Astrocyte (in vitro differentiated cells and primary cell): ENCODE results near the gene PCDHGA1. TPM values are rescaled to one million over a fixed set of nuclear protein-coding genes. Genes with fewer than 3 reads are reported as not detected.
"Not testable (repeated sequence)": the region's sequence is repeated elsewhere in the genome, so short reads cannot be mapped to it uniquely, and the experiment has no call there.

Source experiments
- DNase-seq: peaks from one replicate; pipeline ENCODE4 v3.0.0-alpha.2; 2010; ENCODE audit warnings: low read depth
- FAIRE-seq: peaks from 2 replicates; lab custom pipeline; 2011; peaks lifted over from hg19 to GRCh38; lab: Jason Lieb, UNC
- H2AFZ ChIP-seq: 2 replicates; pipeline ENCODE4 v1.6.0; 2012; ENCODE audit warnings: low read depth, low read length, inconsistent platforms
- H3K27ac ChIP-seq: 2 replicates; pipeline ENCODE4 v1.5.1; 2011; ENCODE audit warnings: low read depth, low read length, inconsistent platforms
- H3K27me3 ChIP-seq: 2 replicates; pipeline ENCODE4 v1.6.0; 2011; ENCODE audit warnings: low read length, inconsistent platforms; ENCODE audit not compliant: insufficient read depth
- H3K36me3 ChIP-seq: 2 replicates; pipeline ENCODE4 v1.5.1; 2011; ENCODE audit warnings: low read length, inconsistent platforms; ENCODE audit not compliant: insufficient read depth
- H3K4me1 ChIP-seq: 2 replicates; pipeline ENCODE4 v1.5.1; 2011; ENCODE audit warnings: low read length, inconsistent platforms; ENCODE audit not compliant: insufficient read depth
- H3K4me2 ChIP-seq: 2 replicates; pipeline ENCODE4 v1.6.0; 2012; ENCODE audit warnings: low read length, inconsistent platforms
- H3K4me3 ChIP-seq: 2 replicates; pipeline ENCODE4 v1.5.1; 2011; ENCODE audit warnings: low read depth, mild to moderate bottlenecking, low read length, inconsistent platforms; ENCODE audit not compliant: insufficient read depth
- H3K79me2 ChIP-seq: 2 replicates; pipeline ENCODE4 v1.6.0; 2012; ENCODE audit warnings: mild to moderate bottlenecking, low read length, inconsistent platforms; ENCODE audit not compliant: insufficient read depth
- H3K9ac ChIP-seq: 2 replicates; pipeline ENCODE4 v1.6.0; 2012; ENCODE audit warnings: mild to moderate bottlenecking, low read length, inconsistent platforms
- H3K9me3 ChIP-seq: 2 replicates; pipeline ENCODE4 v1.5.1; 2012; ENCODE audit warnings: low read depth, mild to moderate bottlenecking, low read length, inconsistent platforms; ENCODE audit not compliant: insufficient read depth
- H4K20me1 ChIP-seq: 2 replicates; pipeline ENCODE4 v1.6.0; 2012; ENCODE audit warnings: low read length, inconsistent platforms; ENCODE audit not compliant: insufficient read depth
- H3K27ac Mint-ChIP-seq: one replicate; pipeline ENCODE4 v1.8.0; 2021; ENCODE audit warnings: mild to moderate bottlenecking, mixed read lengths; ENCODE audit not compliant: unreplicated experiment
- H3K27me3 Mint-ChIP-seq: one replicate; pipeline ENCODE4 v1.8.0; 2021; ENCODE audit warnings: low read depth, mixed read lengths; ENCODE audit not compliant: unreplicated experiment
- H3K36me3 Mint-ChIP-seq: one replicate; pipeline ENCODE4 v1.8.0; 2021; ENCODE audit warnings: low read depth, mixed read lengths; ENCODE audit not compliant: unreplicated experiment
- H3K4me1 Mint-ChIP-seq: one replicate; pipeline ENCODE4 v1.8.0; 2021; ENCODE audit warnings: low read depth, mixed read lengths; ENCODE audit not compliant: unreplicated experiment
- H3K4me3 Mint-ChIP-seq: one replicate; pipeline ENCODE4 v1.8.0; 2021; ENCODE audit warnings: mild to moderate bottlenecking, moderate library complexity, mixed read lengths; ENCODE audit not compliant: unreplicated experiment
- H3K9me3 Mint-ChIP-seq: one replicate; pipeline ENCODE4 v1.8.0; 2021; ENCODE audit warnings: mild to moderate bottlenecking, mixed read lengths; ENCODE audit not compliant: unreplicated experiment
- EZH2 ChIP-seq: IDR thresholded peaks from 2 replicates; pipeline ENCODE4 v1.6.1; 2012; ENCODE audit warnings: mild to moderate bottlenecking, low read length, inconsistent platforms; ENCODE audit not compliant: insufficient read depth
- total RNA-seq: library from RNA; stranded (reverse); gene quantifications from 2 replicates; pipeline ENCODE4 v1.2.1, GENCODE V29; 2021
- TF ChIP-seq, protein P1 (sequence below): IDR thresholded peaks from 2 replicates; pipeline ENCODE4 v1.5.1; 2011; ENCODE audit warnings: low read depth, mild to moderate bottlenecking, inconsistent platforms, low read length, moderate library complexity; ENCODE audit not compliant: insufficient read depth

The PCDHGA1 gene
- total RNA-seq, 1 donor from 2014 or later = 0.27 TPM

DNA sequence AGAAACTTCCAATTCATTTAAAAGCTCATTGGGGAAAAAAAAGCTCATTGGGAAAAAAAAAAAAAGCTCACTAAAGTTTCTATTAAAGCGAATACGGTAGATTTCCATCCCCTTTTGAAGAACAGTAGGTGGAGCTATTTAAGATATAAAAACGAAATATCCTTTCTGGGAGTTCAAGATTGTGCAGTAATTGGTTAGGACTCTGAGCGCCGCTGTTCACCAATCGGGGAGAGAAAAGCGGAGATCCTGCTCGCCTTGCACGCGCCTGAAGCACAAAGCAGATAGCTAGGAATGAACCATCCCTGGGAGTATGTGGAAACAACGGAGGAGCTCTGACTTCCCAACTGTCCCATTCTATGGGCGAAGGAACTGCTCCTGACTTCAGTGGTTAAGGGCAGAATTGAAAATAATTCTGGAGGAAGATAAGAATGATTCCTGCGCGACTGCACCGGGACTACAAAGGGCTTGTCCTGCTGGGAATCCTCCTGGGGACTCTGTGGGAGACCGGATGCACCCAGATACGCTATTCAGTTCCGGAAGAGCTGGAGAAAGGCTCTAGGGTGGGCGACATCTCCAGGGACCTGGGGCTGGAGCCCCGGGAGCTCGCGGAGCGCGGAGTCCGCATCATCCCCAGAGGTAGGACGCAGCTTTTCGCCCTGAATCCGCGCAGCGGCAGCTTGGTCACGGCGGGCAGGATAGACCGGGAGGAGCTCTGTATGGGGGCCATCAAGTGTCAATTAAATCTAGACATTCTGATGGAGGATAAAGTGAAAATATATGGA is 100.2 kb downstream of the PCDHGA1 start, which contains the start of gene PCDHGA12:
Gene PCDHGA12, plus strand, starts transcription at position 176 of the 782 bp plus-strand sequence. Its CDS starts 253 bp downstream, at position 429.
- H3K9ac ChIP-seq = peak within 1 kb of the TSS; percentile 56
- H4K20me1 ChIP-seq = no peaks in the 10 kb centered on the region
- H3K27ac ChIP-seq = peak within 1 kb of the TSS; percentile 28
- H2AFZ ChIP-seq = peak within 1 kb of the TSS; percentile 23
- H3K9me3 ChIP-seq = peaks cover 45% of the 10 kb centered on the region
- H3K36me3 Mint-ChIP-seq = peaks cover 60% of the 10 kb centered on the region
- H3K4me3 ChIP-seq = peak within 1 kb of the TSS; percentile 49
- no peaks in the 10 kb centered on the region for H3K4me1 ChIP-seq
- H3K36me3 ChIP-seq = no peaks in the 10 kb centered on the region
- no peaks in the 10 kb centered on the region for H3K4me1 Mint-ChIP-seq
- H3K27me3 Mint-ChIP-seq = no peaks in the 10 kb centered on the region
- DNase-seq (peak; percentile 77), FAIRE-seq (no peak)
- TF ChIP-seq, protein P1, sequence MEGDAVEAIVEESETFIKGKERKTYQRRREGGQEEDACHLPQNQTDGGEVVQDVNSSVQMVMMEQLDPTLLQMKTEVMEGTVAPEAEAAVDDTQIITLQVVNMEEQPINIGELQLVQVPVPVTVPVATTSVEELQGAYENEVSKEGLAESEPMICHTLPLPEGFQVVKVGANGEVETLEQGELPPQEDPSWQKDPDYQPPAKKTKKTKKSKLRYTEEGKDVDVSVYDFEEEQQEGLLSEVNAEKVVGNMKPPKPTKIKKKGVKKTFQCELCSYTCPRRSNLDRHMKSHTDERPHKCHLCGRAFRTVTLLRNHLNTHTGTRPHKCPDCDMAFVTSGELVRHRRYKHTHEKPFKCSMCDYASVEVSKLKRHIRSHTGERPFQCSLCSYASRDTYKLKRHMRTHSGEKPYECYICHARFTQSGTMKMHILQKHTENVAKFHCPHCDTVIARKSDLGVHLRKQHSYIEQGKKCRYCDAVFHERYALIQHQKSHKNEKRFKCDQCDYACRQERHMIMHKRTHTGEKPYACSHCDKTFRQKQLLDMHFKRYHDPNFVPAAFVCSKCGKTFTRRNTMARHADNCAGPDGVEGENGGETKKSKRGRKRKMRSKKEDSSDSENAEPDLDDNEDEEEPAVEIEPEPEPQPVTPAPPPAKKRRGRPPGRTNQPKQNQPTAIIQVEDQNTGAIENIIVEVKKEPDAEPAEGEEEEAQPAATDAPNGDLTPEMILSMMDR = peak; percentile 58
- TF ChIP-seq EZH2 = no peak
- H3K4me2 ChIP-seq = peak within 1 kb of the TSS; percentile 70
- H3K4me3 Mint-ChIP-seq = no peak within 1 kb of the TSS
- no peaks in the 10 kb centered on the region for H3K27me3 ChIP-seq
- H3K79me2 ChIP-seq = peaks cover 4% of the 10 kb centered on the region
- H3K27ac Mint-ChIP-seq = no peak within 1 kb of the TSS
- H3K9me3 Mint-ChIP-seq = peaks cover 35% of the 10 kb centered on the region

DNA sequence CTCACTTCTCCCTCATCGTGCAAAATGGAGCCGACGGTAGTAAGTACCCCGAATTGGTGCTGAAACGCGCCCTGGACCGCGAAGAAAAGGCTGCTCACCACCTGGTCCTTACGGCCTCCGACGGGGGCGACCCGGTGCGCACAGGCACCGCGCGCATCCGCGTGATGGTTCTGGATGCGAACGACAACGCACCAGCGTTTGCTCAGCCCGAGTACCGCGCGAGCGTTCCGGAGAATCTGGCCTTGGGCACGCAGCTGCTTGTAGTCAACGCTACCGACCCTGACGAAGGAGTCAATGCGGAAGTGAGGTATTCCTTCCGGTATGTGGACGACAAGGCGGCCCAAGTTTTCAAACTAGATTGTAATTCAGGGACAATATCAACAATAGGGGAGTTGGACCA is 101.0 kb downstream of the PCDHGA1 start:
- Mint-ChIP-seq H3K27ac (no peak overlapping the region), H3K4me1 (no peaks in the 10 kb centered on the region), H3K4me3 (no peak overlapping the region), H3K9me3 (peaks cover 35% of the 10 kb centered on the region), H3K27me3 (no peaks in the 10 kb centered on the region), H3K36me3 (peaks cover 54% of the 10 kb centered on the region)
- no peak overlapping the region for H2AFZ ChIP-seq
- H3K27ac ChIP-seq = no peak overlapping the region
- FAIRE-seq (no peak), DNase-seq (peak; percentile 34)
- TF ChIP-seq EZH2 = no peak
- TF ChIP-seq, protein P1 = no peak
- peak overlapping the region; percentile 56 for H3K9ac ChIP-seq
- peak overlapping the region; percentile 70 for H3K4me2 ChIP-seq
- H3K79me2 ChIP-seq = peaks cover 8% of the 10 kb centered on the region
- no peaks in the 10 kb centered on the region for H3K4me1 ChIP-seq
- peaks cover 38% of the 10 kb centered on the region for H3K9me3 ChIP-seq
- no peaks in the 10 kb centered on the region for H3K36me3 ChIP-seq
- H3K27me3 ChIP-seq = no peaks in the 10 kb centered on the region
- H3K4me3 ChIP-seq = peak overlapping the region; percentile 49
- H4K20me1 ChIP-seq = no peaks in the 10 kb centered on the region

DNA sequence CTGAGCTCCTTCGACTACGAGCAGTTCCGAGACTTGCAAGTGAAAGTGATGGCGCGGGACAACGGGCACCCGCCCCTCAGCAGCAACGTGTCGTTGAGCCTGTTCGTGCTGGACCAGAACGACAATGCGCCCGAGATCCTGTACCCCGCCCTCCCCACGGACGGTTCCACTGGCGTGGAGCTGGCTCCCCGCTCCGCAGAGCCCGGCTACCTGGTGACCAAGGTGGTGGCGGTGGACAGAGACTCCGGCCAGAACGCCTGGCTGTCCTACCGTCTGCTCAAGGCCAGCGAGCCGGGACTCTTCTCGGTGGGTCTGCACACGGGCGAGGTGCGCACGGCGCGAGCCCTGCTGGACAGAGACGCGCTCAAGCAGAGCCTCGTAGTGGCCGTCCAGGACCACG is 102.0 kb downstream of the PCDHGA1 start:
- not testable (repeated sequence) for H3K9ac ChIP-seq, H3K4me1 Mint-ChIP-seq, FAIRE-seq, H3K4me3 Mint-ChIP-seq, DNase-seq, H2AFZ ChIP-seq, H3K36me3 ChIP-seq, H3K27ac ChIP-seq, H3K27ac Mint-ChIP-seq, H3K27me3 ChIP-seq, H3K79me2 ChIP-seq, H3K4me3 ChIP-seq, H3K27me3 Mint-ChIP-seq, H3K4me1 ChIP-seq, H4K20me1 ChIP-seq
- peaks cover 27% of the 10 kb centered on the region for H3K9me3 Mint-ChIP-seq
- peak overlapping the region; percentile 6 for H3K4me2 ChIP-seq
- peaks cover 44% of the 10 kb centered on the region for H3K36me3 Mint-ChIP-seq
- H3K9me3 ChIP-seq = peaks cover 30% of the 10 kb centered on the region

DNA sequence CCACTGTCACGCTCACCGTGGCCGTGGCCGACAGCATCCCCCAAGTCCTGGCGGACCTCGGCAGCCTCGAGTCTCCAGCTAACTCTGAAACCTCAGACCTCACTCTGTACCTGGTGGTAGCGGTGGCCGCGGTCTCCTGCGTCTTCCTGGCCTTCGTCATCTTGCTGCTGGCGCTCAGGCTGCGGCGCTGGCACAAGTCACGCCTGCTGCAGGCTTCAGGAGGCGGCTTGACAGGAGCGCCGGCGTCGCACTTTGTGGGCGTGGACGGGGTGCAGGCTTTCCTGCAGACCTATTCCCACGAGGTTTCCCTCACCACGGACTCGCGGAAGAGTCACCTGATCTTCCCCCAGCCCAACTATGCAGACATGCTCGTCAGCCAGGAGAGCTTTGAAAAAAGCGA is 102.4 kb downstream of the PCDHGA1 start:
- not testable (repeated sequence) for H3K36me3 ChIP-seq, H2AFZ ChIP-seq, FAIRE-seq, H3K4me3 ChIP-seq, H4K20me1 ChIP-seq, H3K79me2 ChIP-seq, H3K4me3 Mint-ChIP-seq, H3K27me3 Mint-ChIP-seq, H3K9ac ChIP-seq, H3K27ac Mint-ChIP-seq, H3K27ac ChIP-seq, H3K27me3 ChIP-seq, DNase-seq, H3K4me1 ChIP-seq, H3K4me2 ChIP-seq, H3K4me1 Mint-ChIP-seq
- Mint-ChIP-seq H3K9me3 (peaks cover 27% of the 10 kb centered on the region), H3K36me3 (peaks cover 41% of the 10 kb centered on the region)
- peaks cover 25% of the 10 kb centered on the region for H3K9me3 ChIP-seq
